HT1080 (cell line): ENCODE results near the gene POFUT2. TPM values are rescaled to one million over a fixed set of nuclear protein-coding genes. Genes with fewer than 3 reads are reported as not detected.
"Not testable (repeated sequence)": the region's sequence is repeated elsewhere in the genome, so short reads cannot be mapped to it uniquely, and the experiment has no call there.

ENCODE experiments used
- DNase-seq: peaks from one replicate; pipeline ENCODE4 v3.0.0-alpha.2; 2015; ENCODE audit warnings: low read depth
- total RNA-seq: library from RNA; depleted of rRNA; stranded (reverse); fragments of >200 nt; shearing (Covaris generic); gene quantifications from 2 replicates; pipeline ENCODE4 v1.2.3, GENCODE V29; 2014

POFUT2 gene
- total RNA-seq, 1 experiment from 2014 or later: 36.5 TPM

DNA sequence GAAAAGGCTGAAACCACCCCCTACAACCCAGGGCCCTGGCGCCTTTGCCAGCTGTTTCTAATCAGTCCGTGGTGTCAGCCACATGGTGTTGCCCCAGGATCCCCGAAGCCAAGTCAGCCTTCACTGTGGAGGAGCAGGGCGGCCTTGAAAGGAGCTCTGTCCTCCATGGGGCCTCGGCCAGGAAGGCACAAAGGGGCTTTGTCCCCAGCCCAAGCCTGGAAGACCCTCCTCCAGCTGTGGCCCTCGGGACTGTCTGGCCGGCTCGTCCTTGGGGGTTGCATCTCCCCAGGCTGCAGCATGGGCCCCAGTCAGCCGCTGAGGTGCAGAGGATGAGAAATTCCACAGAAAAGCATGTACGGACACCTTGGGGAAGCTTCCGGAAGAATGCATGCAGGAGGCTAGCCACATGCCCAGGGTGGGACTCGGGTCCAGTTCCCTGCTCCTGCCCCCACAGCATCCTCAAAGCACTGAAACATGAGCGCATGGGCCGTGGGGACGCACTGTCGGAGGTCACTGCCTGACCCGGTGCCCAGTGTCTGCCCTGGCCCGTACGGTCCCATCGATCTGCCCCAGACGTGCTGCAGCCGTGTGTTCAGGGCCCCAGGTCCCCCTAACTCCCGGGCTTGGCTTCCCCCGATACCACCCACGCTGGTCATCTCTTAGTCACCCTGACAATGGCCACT is 38.6 kb upstream of the POFUT2 start:
- no peak for DNase-seq

DNA sequence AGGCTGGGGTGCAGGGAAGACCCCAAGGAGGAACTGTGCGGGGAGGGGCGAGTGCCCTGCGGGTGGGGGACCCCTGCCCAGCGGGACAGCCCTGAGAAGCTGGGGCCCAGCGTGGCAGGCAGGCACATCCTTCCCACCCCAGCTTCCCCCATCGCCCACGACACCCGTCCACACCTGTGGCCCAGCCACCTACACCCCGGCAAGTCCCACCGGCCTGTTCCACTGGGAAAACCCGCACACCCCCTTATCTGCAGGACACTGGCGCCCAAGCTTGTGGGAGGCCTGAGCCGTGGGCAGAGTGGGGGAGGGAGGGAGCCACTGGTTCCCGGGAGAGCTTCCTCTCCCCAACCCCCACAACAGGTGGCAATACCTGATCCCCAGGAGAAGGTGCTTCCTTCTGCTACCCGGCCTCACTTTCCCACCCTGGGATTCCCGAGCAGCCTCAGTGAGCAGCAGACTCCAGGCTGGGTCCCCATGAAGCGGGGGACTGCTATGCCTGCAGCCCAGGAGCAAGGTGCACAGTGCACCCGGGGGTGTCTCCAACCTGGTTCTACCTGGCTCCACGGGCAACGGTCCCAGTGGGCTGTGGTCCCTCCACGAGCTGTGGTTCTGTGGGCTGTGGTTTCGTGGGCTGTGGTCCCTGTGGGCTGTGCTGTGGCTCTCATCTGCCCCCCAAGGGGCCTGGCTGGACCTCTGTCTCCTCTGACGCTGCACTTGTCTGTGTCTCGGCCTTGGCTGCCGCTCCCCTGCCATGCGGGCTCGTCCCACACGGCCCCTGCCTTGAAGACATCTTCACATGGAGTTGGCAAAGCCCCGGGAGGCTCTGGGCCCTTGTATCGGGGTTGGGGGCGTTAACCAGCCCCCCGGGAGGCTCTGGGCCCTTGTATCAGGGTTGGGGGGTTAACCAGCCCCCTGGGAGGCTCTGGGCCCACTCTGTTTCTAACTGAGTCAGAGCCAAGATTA is 37.8 kb upstream of the POFUT2 start:
- no peak for DNase-seq

DNA sequence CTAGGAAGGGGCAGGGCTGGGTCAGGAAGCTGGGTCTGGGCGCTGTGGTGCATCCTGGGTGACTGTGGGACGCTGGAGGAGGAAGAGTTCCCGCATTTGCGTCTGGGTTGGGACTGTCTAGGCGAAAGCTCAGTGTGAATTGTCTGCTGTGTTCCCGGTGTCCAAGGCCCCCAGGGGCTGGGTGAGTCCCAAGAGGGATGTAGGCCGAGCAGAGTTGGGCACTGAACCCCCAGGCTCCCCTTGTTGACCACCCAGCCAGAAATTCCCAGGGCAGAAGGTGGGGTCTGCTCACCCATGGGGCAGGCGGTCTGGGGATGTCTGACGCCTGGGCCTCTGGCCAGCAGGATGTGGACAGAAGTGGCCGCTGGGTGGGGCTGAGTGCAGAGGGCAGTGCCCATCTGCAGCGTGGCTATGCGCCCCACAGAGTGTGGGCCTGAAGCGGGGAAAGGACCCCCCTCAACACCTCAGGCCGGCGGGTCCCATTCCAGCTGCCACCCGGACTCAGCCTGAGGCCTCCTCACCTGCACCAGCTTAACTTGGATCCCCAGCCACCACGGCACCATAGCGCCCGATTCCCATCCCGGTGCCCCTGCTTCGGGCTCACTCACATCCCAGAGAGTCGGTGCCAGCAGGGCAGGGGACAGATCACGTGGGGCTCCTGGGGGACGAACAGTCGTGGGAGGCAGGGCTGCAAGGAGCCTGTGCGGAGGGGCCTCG is 37.0 kb upstream of the POFUT2 start:
- DNase-seq: no peak

DNA sequence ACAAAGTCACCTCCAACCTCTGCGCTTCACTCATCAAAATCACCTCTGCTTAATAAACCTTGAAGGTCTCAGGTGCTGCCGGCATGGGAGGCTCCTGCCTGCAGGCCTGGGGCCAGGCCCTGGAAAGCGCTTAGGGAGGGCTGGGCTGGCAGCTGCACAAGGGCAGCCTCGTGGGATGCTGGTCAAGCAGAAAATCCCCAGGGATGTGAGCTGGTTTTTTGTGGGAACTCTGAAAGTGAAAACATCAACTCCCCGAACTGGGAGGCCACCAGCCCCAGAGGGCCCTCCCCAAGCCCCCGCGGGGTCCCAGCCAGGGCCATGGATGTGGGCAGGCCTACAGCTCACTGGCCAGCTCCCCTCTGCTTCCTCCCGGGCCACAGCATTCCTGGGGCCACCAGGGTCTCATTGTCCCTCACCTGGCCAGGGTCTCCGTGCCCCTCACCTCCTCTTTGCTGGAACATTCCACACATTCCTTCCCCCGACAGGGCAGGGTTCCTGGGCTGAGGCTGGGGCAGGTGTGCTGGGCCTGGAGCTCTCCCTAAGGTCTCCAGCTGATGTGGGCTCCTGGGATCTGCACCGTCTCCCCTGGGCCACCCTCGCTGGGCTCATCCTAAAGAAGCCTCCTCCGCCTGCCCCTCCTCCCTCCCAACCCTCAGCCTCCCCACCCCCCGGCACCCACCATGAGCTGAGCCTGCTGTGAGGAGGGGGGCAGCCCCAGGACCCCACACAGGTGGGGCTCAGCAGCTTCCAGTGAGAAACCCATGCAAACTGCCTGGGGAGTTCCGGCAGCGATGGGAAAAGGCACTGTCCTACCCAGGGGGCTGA is 36.0 kb upstream of the POFUT2 start:
- DNase-seq: no peak

- DNase-seq: no peak
Observed at GRCh38 chr21:45322960-45323461, 35.3 kb upstream of the POFUT2 start.

- DNase-seq: no peak
Observed at GRCh38 chr21:45322231-45322959, 34.7 kb upstream of the POFUT2 start.

DNA sequence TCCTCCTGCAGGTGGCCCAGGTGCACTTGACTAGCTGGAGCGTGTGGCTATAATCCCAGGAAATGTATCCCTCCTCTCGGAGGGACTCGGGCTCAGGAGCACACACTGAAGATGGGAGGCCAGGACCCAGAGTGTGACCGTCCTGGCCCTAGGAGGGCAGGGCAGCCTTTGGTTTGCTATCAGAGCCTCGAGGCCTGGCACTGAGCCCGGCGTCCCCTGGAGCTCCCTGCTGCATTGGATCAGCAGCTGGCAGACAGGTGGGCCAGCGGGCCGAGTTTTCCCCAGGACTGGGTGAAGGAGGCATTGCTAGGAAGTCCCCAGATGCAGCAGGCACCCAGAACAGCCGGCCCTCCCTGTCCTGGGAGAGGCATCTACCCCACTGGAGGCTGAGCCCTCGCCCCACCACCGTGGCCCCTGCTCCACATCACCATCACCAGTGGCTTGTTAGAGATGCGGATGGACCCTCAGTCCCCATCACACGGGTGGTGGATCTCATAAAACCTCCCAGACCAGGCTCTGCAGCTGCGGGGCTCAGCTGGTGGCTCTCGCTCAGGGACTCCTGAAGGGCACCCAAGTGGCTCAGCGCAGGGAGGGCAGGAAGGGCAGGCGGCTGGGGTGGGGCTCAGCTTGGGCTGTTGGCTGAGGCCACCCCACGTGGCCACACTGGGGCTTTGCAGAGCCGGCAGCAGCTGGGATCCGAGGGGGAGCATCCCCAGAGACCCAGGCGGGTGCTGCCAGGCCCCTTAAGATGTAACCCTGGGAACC is 32.7 kb upstream of the POFUT2 start:
- DNase-seq: no peak

GRCh38 chr21:45319461-45320211 is 31.9 kb upstream of the POFUT2 start:
- DNase-seq: peak; percentile 49

- no peak for DNase-seq
Observed at GRCh38 chr21:45318556-45319404, 31.1 kb upstream of the POFUT2 start.

GRCh38 chr21:45318146-45318555 is 30.5 kb upstream of the POFUT2 start:
- DNase-seq: no peak

DNA sequence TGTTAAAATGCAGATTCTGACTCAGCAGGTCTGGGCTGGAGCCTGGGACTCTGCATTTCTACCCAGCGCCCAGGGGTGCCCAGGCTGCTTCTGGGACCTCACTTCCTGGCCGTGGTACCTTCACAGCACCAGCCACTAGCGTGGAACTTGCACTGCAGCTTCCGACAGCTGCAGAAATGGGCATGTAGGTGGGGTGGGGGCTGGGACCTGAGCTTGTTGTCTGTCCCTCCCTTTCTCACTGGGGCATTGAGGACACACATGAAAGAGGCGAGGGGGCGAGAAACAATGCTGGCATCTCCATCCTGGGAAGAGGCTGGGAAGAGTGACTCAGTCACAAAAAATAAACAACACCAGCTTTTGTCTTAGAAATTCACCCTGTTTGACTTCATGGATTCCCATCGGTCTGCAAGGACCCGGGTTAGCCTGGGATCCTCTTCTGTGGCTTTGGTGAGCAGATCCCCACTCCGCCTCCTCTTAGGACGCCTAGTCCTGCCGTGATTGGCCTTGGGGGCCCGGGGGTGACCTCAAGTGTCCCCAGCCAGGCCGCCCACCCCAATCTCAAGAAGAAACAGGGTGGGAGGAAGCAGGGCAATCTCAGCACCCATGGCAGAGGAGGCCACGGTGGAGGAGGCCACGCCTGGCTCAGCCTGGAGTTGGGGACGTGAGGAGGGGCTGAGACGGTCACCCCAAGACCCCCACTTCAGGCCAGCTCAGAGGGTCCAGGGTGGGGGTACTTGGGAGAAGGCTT is 29.9 kb upstream of the POFUT2 start:
- DNase-seq: peak; percentile 70

- DNase-seq: no peak
Observed at GRCh38 chr21:45316871-45317397, 29.2 kb upstream of the POFUT2 start.

DNA sequence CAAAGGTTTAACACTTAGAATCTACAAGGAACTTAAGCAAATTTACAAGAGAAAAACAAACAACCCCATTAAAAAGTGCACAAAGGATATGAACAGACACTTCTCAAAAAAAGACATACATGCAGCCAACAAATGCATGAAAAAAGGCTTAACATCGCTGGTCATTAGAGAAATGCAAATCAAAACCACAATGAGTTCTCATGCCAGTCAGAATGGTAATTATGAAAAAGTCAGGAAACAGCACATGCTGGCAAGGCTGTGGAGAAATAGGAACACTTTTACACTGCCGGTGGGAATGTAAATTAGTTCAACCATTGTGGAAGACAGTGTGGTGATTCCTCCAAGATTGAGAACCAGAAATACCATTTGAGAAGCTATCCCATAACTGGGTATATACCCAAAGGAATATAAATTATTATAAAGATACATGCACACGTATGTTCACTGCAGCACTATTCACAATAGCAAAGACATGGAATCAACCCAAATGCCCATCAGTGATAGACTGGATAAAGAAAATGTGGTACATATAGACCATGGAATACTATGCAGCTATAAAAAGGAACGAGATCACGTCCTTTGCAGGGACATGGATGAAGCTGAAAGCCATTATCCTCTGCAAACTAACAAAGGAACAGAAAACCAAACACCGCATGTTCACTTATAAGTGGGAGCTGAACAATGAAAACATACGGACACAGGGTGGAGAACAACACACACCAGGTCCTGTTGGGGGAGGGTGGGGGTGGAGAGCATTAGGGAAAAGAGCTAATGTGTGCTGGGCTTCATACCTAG is 28.2 kb upstream of the POFUT2 start:
- DNase-seq: not testable (repeated sequence)

GRCh38 chr21:45313682-45314081 is 26.0 kb upstream of the POFUT2 start:
- no peak for DNase-seq

DNA sequence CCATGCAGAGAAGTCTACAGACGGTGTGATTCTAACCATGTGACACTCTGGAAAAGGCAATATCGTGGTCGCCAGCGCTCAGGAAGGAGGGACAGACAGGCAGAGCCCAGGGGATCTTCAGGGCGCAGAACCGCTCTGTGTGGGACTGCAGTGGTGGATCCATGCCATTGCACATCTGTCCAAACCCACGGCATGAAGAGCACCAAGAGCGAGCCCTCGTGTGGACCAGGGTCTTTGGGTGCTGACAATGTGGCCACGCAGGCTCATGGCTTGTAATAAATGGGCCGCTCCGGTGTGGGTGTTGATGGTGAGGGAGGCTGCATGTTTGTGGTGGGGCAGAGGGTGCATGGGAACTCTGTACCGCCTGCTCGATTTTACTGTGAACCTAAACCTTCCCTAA is 25.3 kb upstream of the POFUT2 start:
- no peak for DNase-seq

DNA sequence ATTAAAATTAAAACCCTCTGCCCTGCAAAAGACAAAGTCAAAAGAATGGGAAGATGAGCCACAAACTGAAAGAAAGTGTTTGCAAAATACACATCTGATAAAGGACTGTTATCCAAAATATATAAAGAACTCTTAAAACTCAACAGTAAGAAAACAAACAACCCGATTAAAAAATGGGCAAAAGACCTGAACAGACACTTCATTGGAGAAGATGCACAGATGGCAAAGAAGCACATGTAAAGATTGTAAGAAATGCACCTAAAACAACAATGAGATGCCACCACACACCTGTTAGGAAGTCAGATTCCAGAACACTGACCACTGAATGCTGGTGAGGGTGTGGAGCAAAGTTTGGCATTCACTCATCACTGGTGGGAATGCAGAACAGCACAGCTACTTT is 24.6 kb upstream of the POFUT2 start:
- no peak for DNase-seq
